ENCODE results near the gene ZNF22. TPM values are rescaled to one million over a fixed set of nuclear protein-coding genes. Genes with fewer than 3 reads are reported as not detected.

ZNF22 gene
- polyA plus RNA-seq, 1 donor (not counting 4 experiments of a cell fraction or from before 2014, with no cell fraction given): 9.4 TPM

DNA sequence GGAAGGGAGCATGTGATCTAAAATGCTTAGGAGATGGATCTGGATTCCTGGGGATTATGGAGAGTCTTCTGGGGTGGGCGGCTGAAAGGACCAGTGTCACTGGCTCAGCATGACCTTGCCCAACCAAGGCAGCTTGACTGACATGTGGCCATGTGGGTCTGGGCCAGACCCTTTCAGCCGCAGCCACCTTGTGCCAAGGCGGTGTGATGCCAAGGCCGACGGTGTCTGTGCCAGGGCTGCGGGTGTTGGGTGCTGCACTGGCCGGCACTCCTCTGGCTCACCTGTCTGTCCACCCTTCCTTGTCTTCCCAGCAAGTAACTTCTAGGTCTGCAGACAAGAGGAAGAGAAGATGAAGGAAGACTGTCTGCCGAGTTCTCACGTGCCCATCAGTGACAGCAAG, 30.9 kb upstream of the ZNF22 start:
- dilution Hi-C loops (cut with MboI; ENCODE audit: extremely low pct_ligation_motif_present, low sequenced_read_pairs): no loop called here
- DNase-seq (ENCODE audit: low read depth, low spot score): no peak
- no peak for TF ChIP-seq EZH2 (IDR thresholded peaks at IDR 0.05; ENCODE audit: low read length)
- TF ChIP-seq, protein P1, sequence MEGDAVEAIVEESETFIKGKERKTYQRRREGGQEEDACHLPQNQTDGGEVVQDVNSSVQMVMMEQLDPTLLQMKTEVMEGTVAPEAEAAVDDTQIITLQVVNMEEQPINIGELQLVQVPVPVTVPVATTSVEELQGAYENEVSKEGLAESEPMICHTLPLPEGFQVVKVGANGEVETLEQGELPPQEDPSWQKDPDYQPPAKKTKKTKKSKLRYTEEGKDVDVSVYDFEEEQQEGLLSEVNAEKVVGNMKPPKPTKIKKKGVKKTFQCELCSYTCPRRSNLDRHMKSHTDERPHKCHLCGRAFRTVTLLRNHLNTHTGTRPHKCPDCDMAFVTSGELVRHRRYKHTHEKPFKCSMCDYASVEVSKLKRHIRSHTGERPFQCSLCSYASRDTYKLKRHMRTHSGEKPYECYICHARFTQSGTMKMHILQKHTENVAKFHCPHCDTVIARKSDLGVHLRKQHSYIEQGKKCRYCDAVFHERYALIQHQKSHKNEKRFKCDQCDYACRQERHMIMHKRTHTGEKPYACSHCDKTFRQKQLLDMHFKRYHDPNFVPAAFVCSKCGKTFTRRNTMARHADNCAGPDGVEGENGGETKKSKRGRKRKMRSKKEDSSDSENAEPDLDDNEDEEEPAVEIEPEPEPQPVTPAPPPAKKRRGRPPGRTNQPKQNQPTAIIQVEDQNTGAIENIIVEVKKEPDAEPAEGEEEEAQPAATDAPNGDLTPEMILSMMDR (optimal IDR thresholded peaks at IDR 0.05 in 1 of 3, IDR thresholded peaks at IDR 0.05 in 1 of 3, conservative IDR thresholded peaks at IDR 0.05 in 1 of 3; ENCODE audit: extremely low read depth in 1 of 3, insufficient read depth in 2 of 3, low read length in 3 of 3): no peak

DNA sequence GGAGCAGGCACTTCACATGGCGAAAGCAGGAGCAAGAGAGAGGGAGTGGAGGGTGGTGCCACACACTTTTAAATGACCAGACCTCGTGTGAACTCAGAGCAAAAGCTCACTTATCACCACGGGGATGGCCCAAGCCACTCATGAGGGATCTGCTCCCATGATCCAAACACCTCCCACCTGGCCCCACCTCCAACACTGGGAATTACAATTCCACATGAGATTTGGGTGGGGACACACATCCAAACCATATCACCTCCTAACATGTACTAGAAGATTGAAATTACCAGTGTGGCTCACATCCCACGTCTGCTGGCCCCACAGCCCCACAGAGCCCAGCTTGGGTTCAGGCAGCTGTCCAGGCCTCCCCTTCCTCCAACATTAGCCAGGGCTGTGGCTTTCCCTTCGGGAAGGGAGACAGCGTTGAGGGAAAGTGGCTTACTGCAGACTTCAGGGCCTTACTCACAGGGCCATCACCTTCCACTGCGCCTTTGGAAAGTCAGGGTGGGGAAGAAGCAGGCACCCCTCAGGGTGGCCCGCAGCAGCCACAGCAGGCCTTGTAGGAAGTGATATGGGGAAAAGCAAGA, 29.8 kb upstream of the ZNF22 start:
- H3K9me1 ChIP-seq (ENCODE audit: control insufficient read depth, extremely low read depth, insufficient read depth, low read length): no peaks in the 10 kb centered on the region
- TF ChIP-seq, protein P1 (optimal IDR thresholded peaks at IDR 0.05 in 1 of 3, IDR thresholded peaks at IDR 0.05 in 1 of 3, conservative IDR thresholded peaks at IDR 0.05 in 1 of 3; ENCODE audit: extremely low read depth in 1 of 3, insufficient read depth in 2 of 3, low read length in 3 of 3): no peak
- TF ChIP-seq EZH2 (IDR thresholded peaks at IDR 0.05; ENCODE audit: low read length): no peak
- FAIRE-seq (no peak), DNase-seq (ENCODE audit: low read depth, low spot score) (no peak)
- no peaks in the 10 kb centered on the region for H3K36me3 ChIP-seq (ENCODE audit: control insufficient read depth in 2 of 2, extremely low read depth in 1 of 2, insufficient read depth in 2 of 2, low read length in 2 of 2)
- H3K4me3 ChIP-seq (ENCODE audit: control insufficient read depth in 2 of 3, extremely low read depth in 1 of 3, insufficient read depth in 2 of 3, low read depth in 1 of 3, low read length in 3 of 3): no peak overlapping the region
- no peak overlapping the region for H3K27ac ChIP-seq (ENCODE audit: control insufficient read depth, insufficient read depth, low read length)
- H3K4me2 ChIP-seq (ENCODE audit: control insufficient read depth, extremely low read depth, insufficient read depth, low read depth, low read length): no peak overlapping the region
- H3K4me1 ChIP-seq (ENCODE audit: control insufficient read depth, extremely low read depth, insufficient read depth, low read length): peaks cover 10% of the 10 kb centered on the region
- H3K79me2 ChIP-seq (ENCODE audit: control insufficient read depth, insufficient read depth, low read length): no peaks in the 10 kb centered on the region
- no peaks in the 10 kb centered on the region for H4K20me1 ChIP-seq (ENCODE audit: control insufficient read depth, extremely low read depth, insufficient read depth, low read length)
- no peak overlapping the region for H2AFZ ChIP-seq (ENCODE audit: control insufficient read depth, low read length)
- H3K27me3 ChIP-seq (ENCODE audit: control insufficient read depth, extremely low read depth, insufficient read depth, low read length): no peaks in the 10 kb centered on the region
- no peak overlapping the region for H3K9ac ChIP-seq (ENCODE audit: control insufficient read depth, extremely low read depth, insufficient read depth, low read length)
- dilution Hi-C loops (cut with MboI; ENCODE audit: extremely low pct_ligation_motif_present, low sequenced_read_pairs): no loop called here
- H3K9me3 ChIP-seq (ENCODE audit: control insufficient read depth, low read depth, low read length): no peaks in the 10 kb centered on the region

More for the DNA sequence above, 30.9 kb upstream of the ZNF22 start:
- no peak for FAIRE-seq
- no peaks in the 10 kb centered on the region for H3K36me3 ChIP-seq (ENCODE audit: control insufficient read depth in 2 of 2, extremely low read depth in 1 of 2, insufficient read depth in 2 of 2, low read length in 2 of 2)
- H2AFZ ChIP-seq (ENCODE audit: control insufficient read depth, low read length): no peak overlapping the region
- no peaks in the 10 kb centered on the region for H3K27me3 ChIP-seq (ENCODE audit: control insufficient read depth, extremely low read depth, insufficient read depth, low read length)
- H3K4me3 ChIP-seq (ENCODE audit: control insufficient read depth in 2 of 3, extremely low read depth in 1 of 3, insufficient read depth in 2 of 3, low read depth in 1 of 3, low read length in 3 of 3): no peak overlapping the region
- no peaks in the 10 kb centered on the region for H3K9me3 ChIP-seq (ENCODE audit: control insufficient read depth, low read depth, low read length)
- peaks cover 7% of the 10 kb centered on the region for H3K4me1 ChIP-seq (ENCODE audit: control insufficient read depth, extremely low read depth, insufficient read depth, low read length)
- H3K4me2 ChIP-seq (ENCODE audit: control insufficient read depth, extremely low read depth, insufficient read depth, low read depth, low read length): no peak overlapping the region
- no peak overlapping the region for H3K9ac ChIP-seq (ENCODE audit: control insufficient read depth, extremely low read depth, insufficient read depth, low read length)
- no peaks in the 10 kb centered on the region for H3K79me2 ChIP-seq (ENCODE audit: control insufficient read depth, insufficient read depth, low read length)
- no peaks in the 10 kb centered on the region for H3K9me1 ChIP-seq (ENCODE audit: control insufficient read depth, extremely low read depth, insufficient read depth, low read length)
- no peak overlapping the region for H3K27ac ChIP-seq (ENCODE audit: control insufficient read depth, insufficient read depth, low read length)
- no peaks in the 10 kb centered on the region for H4K20me1 ChIP-seq (ENCODE audit: control insufficient read depth, extremely low read depth, insufficient read depth, low read length)
